LNCAP (cell line): ENCODE results near the gene FANCE.

Experiments
- TF ChIP-seq, protein P1 (sequence below): fragments of 450-650 bp; IDR thresholded peaks from 2 replicates; pipeline ENCODE4 v1.5.1; 2017; ENCODE audit warnings: mild to moderate bottlenecking

The FANCE gene

DNA sequence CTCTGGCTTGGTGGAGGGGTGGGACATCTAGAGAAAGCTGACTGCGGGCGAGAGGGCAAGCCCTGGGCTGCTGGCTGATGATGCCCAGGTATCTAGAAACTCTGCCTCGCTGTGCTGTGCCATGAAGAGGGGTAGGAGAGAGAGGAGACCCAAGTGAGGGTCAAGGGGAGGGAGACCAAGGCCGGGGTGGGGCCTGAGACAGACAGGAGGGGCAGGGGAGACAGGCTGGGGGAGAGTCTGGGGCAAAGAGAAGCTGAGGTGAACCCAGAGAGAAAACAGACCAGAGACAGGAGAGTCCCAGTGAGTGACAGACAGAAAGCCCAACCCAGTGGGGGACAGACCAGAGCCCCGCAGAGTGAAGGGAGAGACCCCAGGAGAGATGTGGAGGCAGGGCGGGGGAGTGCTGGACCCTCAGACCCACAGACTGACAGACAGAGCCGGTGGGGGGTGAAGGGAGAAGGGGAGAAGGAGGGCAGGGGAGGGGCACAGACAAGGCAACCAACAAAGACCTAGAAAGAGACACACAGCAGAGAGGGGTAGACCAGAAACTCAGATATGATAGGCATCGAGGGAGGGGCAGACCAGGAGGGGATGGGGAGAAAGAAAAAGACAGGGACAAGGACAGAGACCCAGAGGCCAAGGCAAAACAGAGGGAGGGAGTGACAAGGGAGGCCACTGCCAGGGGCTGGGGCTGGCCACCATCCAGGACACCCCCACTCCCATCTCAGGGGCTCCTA, 38.9 kb downstream of the FANCE start:
- TF ChIP-seq, protein P1, sequence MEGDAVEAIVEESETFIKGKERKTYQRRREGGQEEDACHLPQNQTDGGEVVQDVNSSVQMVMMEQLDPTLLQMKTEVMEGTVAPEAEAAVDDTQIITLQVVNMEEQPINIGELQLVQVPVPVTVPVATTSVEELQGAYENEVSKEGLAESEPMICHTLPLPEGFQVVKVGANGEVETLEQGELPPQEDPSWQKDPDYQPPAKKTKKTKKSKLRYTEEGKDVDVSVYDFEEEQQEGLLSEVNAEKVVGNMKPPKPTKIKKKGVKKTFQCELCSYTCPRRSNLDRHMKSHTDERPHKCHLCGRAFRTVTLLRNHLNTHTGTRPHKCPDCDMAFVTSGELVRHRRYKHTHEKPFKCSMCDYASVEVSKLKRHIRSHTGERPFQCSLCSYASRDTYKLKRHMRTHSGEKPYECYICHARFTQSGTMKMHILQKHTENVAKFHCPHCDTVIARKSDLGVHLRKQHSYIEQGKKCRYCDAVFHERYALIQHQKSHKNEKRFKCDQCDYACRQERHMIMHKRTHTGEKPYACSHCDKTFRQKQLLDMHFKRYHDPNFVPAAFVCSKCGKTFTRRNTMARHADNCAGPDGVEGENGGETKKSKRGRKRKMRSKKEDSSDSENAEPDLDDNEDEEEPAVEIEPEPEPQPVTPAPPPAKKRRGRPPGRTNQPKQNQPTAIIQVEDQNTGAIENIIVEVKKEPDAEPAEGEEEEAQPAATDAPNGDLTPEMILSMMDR = no peak

- TF ChIP-seq, protein P1 = no peak
These were observed 39.6 kb downstream of the FANCE start for GRCh38 chr6:35491558-35492257.

GRCh38 chr6:35492258-35492973, 40.3 kb downstream of the FANCE start:
- TF ChIP-seq, protein P1 = no peak

DNA sequence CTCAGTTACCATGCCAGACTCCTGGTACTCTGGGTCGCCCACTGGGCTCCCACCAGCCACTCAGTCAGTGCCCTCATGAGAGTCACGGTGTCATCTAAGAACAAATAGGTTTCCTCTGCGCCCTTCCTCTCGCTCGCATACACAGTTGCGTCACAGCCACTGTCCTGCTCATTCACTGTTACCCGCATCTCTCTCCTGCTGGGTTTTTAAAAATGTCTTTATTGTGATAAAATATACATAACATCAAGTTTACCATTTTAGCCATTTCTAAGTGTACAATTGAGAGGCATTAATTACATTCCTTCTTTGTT, 40.8 kb downstream of the FANCE start:
- TF ChIP-seq, protein P1 = no peak

- TF ChIP-seq, protein P1 = no peak
These were observed 41.3 kb downstream of the FANCE start for GRCh38 chr6:35493307-35493983.

DNA sequence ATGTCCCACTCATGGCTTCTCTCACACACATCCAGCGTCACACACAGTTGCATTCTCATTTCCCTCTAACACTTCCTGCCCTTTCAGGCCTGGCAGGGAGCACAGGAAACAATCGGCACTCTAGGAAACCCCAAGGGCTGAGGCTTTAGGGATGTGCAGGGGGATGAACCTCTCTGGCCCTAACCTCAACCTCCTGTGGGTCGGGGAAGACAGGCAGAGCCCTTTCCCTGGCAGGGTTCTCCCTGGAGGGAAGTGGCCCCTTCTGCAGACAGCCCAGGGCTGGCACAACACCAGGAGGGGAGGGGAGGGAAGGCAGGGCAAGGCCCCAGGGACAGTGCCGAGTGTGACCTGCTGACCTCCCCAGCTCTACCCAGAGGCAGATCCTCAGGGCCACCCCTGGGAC, 42.0 kb downstream of the FANCE start:
- TF ChIP-seq, protein P1 = no peak

DNA sequence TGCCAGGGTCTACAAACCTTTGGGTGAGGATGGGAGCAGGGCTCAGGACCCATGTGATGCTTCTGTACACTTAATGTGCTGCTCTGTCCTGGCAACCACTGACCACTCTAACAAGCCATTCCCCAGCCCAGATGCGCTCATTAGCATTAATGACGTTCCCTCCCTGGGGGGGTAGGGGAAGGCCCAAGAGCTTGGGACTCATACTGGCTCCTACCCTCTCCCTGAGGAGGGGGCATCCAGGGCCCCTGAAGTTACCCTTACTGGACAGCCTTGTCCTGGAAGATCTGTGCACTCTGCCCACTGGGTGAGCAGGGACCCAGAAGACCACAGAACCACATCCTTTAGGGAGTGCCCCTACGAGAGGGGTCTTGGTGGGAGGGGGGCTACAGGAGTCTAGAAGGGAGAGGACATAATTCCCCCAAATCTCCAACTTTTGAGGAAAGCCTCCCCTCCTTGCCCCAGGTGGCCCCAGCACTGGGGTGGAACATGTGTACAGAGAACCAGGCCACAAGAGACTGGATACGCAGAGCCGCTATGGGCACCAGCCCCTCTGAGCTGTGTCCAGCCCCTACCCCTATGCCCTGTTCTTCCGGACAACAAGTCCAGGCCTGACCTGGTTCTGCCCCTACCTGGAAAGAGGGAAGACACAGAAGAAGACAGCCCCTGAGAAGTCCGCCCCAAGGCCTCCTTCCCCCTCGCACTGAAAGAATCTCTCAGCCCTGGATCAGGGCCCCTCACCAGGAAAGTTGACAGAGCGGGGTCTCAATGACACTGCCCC, 43.3 kb downstream of the FANCE start:
- TF ChIP-seq, protein P1 = no peak
